Measurements from ENCODE around the gene TMEM143. TPM values are rescaled to one million over a fixed set of nuclear protein-coding genes. Genes with fewer than 3 reads are reported as not detected.

The TMEM143 gene
- total and polyA plus RNA-seq, 2 donors (not counting 3 experiments of a cell fraction or from before 2014, with no cell fraction given): 5.4 to 7.3 TPM

GRCh38 chr19:48379058-48379457, 15.3 kb upstream of the TMEM143 start:
- no peak for FAIRE-seq
- no peaks in the 10 kb centered on the region for H4K20me1 ChIP-seq (replicated peaks; ENCODE audit: control insufficient read depth, extremely low read depth, insufficient read depth, low read length)
- no peaks in the 10 kb centered on the region for H3K9me3 ChIP-seq (replicated peaks; ENCODE audit: control insufficient read depth, insufficient read depth, low read length)
- intact Hi-C loops (cut with micrococcal nuclease) (no loop called here), dilution Hi-C loops (cut with MboI; ENCODE audit: extremely low pct_ligation_motif_present, low sequenced_read_pairs) (no loop called here)
- no peaks in the 10 kb centered on the region for H3K4me1 ChIP-seq (ENCODE audit: control insufficient read depth, extremely low read depth, insufficient read depth, low read length)
- no peak overlapping the region for H3K9ac ChIP-seq (replicated peaks; ENCODE audit: extremely low read depth, insufficient read depth, low read length)
- no peak overlapping the region for H3K27ac ChIP-seq (ENCODE audit: insufficient read depth, low read depth, low read length)
- no peak overlapping the region for H2AFZ ChIP-seq (ENCODE audit: low read depth, low read length)
- no peak overlapping the region for H3K4me2 ChIP-seq (ENCODE audit: insufficient read depth, low read length)
- no peak for DNase-seq (ENCODE audit: low read depth, low spot score)
- H3K36me3 ChIP-seq (ENCODE audit: control insufficient read depth in 2 of 2, extremely low read depth in 1 of 2, insufficient read depth in 2 of 2, low read length in 2 of 2): peaks cover 10 to 12% of the 10 kb centered on the region in 2 experiments
- TF ChIP-seq MYC (IDR thresholded peaks at IDR 0.05; ENCODE audit: low read depth, low read length) (no peak), GATA2 (IDR thresholded peaks at IDR 0.05; ENCODE audit: insufficient read depth, insufficient read length, low read depth, low read length) (no peak), FOS (IDR thresholded peaks at IDR 0.05; ENCODE audit: borderline replicate concordance, insufficient read depth, low read length) (no peak), CTCF (IDR thresholded peaks at IDR 0.05; ENCODE audit: extremely low read depth in 1 of 2, insufficient read depth in 1 of 2, low read depth in 1 of 2, low read length in 2 of 2) (no peak), JUN (IDR thresholded peaks at IDR 0.05; ENCODE audit: borderline replicate concordance, insufficient read depth, insufficient read length, low read depth) (no peak), MAX (IDR thresholded peaks at IDR 0.05; ENCODE audit: insufficient read depth, insufficient read length) (no peak), POLR2A (IDR thresholded peaks at IDR 0.05; ENCODE audit: low read depth, low read length) (no peak), EZH2 (IDR thresholded peaks at IDR 0.05; ENCODE audit: borderline replicate concordance, low read depth, low read length, severe bottlenecking) (no peak), POLR2AphosphoS5 (IDR thresholded peaks at IDR 0.05; ENCODE audit: insufficient read depth, low read depth, low read length) (no peak)
- POLR2A ChIA-PET: no interaction called here
- CTCF ChIA-PET: interaction anchor here (0.7 to 2.7 kb wide), 2 partner anchors 12 to 63 kb away, joined by 3 to 12 read pairs; partner anchors contain the start of gene KDELR1
- no peak overlapping the region for H3K4me3 ChIP-seq (replicated peaks in 1 of 3; ENCODE audit: insufficient read depth in 1 of 3, low read depth in 1 of 3, low read length in 3 of 3)
- H3K27me3 ChIP-seq (ENCODE audit: control insufficient read depth in 2 of 2, insufficient read depth in 2 of 2, low read length in 2 of 2): no peaks in the 10 kb centered on the region
- no TSS peak for BruUV-seq (replicated peaks)
- H3K9me1 ChIP-seq (replicated peaks; ENCODE audit: control insufficient read depth, extremely low read depth, insufficient read depth, low read length): no peaks in the 10 kb centered on the region
- no peaks in the 10 kb centered on the region for H3K79me2 ChIP-seq (ENCODE audit: control insufficient read depth, insufficient read depth, low read length)
